AG10803 (cell line): Measurements from ENCODE around the gene TRAPPC10.

ENCODE experiments used
- DNase-seq: peaks from one replicate; pipeline ENCODE4 v3.0.0; 2010; ENCODE audit warnings: low read depth
- H3K4me3 ChIP-seq: 2 replicates; pipeline ENCODE4 v1.5.1; 2011; ENCODE audit warnings: mild to moderate bottlenecking, low read length, control low read depth
- TF ChIP-seq, protein P1 (sequence below): conservative IDR thresholded peaks from 2 replicates; pipeline ENCODE4 v1.5.1; 2011; ENCODE audit warnings: mild to moderate bottlenecking, low read length, control low read depth, inconsistent platforms

TRAPPC10 gene

DNA sequence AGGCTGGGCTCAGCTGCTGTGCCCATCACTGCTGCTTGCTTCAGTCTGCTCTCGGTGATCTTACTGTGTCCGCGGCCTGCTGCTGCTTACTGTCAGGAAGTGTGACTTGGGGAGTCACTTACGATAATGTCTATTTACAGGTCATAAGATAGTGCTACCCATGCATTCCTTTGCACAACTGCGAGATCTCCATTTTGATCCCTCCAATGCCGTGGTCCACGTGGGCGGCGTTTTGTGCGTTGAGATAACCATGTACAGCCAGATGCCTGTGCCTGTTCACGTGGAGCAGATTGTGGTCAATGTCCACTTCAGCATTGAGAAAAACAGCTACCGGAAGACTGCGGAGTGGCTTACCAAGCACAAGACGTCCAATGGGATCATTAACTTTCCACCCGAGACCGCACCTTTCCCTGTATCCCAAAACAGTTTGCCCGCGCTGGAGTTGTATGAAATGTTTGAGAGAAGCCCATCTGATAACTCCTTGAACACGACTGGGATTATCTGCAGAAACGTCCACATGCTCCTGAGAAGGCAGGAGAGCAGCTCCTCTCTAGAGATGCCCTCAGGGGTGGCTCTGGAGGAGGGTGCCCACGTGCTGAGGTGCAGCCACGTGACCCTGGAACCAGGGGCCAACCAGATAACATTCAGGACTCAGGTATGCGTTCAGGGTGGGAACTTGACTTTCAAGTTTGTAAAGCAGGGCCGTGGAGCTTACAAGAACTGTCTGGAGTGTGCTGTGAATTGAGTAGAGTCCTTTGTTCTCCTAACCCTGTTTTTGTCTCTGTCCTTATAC lies 70.7 kb downstream of the TRAPPC10 start:
- TF ChIP-seq, protein P1, sequence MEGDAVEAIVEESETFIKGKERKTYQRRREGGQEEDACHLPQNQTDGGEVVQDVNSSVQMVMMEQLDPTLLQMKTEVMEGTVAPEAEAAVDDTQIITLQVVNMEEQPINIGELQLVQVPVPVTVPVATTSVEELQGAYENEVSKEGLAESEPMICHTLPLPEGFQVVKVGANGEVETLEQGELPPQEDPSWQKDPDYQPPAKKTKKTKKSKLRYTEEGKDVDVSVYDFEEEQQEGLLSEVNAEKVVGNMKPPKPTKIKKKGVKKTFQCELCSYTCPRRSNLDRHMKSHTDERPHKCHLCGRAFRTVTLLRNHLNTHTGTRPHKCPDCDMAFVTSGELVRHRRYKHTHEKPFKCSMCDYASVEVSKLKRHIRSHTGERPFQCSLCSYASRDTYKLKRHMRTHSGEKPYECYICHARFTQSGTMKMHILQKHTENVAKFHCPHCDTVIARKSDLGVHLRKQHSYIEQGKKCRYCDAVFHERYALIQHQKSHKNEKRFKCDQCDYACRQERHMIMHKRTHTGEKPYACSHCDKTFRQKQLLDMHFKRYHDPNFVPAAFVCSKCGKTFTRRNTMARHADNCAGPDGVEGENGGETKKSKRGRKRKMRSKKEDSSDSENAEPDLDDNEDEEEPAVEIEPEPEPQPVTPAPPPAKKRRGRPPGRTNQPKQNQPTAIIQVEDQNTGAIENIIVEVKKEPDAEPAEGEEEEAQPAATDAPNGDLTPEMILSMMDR: no peak
- no peak overlapping the region for H3K4me3 ChIP-seq
- no peak for DNase-seq

DNA sequence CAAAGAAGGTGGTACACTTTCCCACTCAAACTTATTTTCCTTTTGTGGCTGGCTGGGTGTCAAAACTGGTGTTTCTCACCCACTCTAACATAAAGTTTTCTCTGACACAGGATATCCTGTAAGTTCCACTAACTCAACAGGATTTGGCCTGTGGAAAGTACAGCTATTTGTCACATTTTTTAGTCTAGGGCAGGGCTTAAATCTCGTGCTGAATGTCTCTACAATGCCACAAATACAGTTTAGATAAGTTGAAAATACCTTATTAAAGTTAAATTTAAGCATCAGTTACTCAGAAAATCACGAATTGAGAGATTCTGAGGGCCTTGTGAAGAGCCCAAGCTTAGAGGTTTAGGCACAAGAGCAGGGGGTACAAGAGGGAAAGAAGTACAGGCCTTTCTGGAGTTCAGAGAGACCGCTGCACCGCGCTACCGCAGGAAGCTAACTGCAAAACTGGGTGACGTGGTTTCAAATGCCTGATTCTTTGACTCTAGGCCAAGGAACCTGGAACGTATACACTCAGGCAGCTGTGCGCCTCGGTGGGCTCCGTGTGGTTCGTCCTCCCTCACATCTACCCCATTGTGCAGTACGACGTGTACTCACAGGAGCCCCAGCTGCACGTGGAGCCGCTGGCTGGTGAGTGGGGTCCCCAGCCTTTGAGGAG lies 71.7 kb downstream of the TRAPPC10 start:
- no peak overlapping the region for H3K4me3 ChIP-seq
- TF ChIP-seq, protein P1: no peak
- no peak for DNase-seq

DNA sequence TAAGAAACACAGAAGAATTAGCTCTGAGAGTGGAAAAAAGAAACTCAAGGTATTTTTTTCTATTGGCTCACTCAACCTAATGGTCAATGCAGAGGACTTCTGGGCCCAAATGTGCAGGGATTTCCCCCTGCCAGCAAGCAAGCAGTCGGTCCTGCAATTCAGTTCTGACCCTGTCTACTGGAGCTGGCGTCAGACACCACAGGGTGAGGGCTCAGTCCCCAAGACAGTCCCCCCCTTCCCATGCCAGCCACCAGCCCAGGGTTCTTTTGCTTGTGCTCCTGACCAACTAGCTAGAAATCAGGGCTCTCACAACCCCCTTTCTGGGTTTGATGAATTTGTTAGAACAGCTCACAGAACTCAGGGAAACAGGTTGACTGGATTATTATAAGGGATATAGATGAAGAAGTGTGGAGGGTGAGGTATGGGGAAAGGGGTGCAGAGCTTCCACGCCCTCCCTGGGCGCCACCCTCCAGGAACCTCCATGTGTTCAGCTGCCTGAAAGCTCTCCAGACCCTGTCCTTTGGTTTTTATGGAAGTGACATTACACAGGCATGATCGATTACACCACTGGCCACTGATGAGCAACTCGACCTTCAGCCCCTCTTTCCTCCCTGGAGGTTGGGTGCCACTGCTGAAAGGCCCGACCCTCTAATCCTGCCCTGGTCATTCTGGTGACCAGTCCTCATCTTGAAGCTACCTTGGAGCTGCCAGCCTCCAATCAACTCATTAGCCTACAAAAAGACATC lies 72.6 kb downstream of the TRAPPC10 start:
- H3K4me3 ChIP-seq: no peak overlapping the region
- TF ChIP-seq, protein P1: no peak

DNA sequence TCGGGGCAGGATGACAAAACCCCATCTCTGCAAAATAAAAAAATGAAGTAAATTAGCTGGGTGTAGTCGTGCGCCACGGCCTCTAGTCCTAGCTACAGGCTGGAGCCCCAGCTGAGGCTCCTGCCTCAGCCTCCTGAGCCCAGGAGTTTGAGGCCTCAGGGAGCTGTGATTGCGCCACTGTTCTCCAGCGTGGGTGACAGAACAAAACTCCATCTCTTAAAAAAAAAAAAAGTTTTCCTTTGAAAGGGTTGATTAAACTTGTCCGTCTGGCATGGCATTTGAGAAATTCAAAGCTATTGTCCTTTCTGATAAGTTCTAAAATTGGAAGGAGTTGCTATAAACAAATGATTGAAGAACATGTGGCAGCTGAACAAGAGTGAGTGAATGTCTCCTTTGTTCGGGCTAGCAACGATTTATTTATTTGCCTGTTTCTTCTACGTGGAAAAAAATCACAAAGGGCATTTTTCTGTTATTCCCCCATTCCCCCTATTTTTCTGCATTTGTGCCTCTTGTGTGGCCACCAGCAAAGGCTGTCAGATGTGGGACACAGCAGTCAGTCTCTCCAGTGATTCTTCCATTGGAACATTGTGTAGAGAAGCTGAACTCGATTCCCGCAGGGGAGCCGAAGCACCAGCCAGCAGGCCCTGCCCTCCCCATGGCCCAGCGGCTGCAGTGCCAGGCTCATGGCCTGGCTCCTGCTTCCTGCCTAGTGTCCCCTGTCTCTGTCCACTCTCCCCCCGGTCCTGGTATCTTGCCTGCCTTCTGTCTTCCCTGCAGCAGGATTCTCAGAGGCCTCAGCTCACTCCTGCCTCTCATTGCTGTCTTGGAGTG lies 73.6 kb downstream of the TRAPPC10 start:
- TF ChIP-seq, protein P1: no peak
- H3K4me3 ChIP-seq: no peak overlapping the region
- no peak for DNase-seq

More for the DNA sequence above, 72.6 kb downstream of the TRAPPC10 start:
- DNase-seq: no peak

DNA sequence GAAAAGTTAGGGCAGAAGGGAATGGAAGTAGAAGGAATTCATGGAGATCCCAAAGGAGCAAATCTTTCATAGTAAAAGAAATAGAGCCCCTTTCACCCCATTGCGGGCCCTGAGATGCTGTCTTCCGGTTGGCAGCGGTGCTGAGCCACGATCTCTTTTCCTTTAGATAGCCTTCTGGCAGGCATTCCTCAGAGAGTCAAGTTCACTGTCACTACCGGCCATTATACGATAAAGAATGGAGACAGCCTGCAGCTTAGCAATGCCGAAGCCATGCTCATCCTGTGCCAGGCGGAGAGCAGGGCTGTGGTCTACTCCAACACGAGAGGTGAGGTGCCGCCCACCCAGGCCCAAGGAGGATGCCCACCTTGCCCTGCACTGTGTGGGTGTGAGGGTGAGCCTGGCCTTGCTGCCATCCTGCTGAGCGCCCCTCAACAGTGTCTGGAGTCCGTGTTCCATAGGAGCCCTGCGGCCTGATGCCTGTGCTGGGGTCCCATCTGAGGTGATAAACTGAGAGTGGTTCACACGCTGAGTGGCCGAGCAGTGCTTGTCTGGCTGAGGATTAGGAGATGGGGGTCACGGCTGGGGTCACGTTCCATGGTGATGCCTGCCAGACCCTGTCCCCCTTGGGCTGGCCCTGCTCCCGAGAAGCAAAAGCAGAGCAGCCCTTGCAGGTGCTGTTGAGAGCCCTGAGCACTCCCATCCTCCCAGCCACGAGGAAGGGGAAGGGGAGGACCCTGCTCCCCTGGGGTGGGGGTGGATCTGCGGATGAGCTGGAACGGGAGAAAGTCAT lies 74.7 kb downstream of the TRAPPC10 start:
- TF ChIP-seq, protein P1: no peak
- H3K4me3 ChIP-seq: no peak overlapping the region
- no peak for DNase-seq
